ENCODE results near the gene PCGF1.

The PCGF1 gene

DNA sequence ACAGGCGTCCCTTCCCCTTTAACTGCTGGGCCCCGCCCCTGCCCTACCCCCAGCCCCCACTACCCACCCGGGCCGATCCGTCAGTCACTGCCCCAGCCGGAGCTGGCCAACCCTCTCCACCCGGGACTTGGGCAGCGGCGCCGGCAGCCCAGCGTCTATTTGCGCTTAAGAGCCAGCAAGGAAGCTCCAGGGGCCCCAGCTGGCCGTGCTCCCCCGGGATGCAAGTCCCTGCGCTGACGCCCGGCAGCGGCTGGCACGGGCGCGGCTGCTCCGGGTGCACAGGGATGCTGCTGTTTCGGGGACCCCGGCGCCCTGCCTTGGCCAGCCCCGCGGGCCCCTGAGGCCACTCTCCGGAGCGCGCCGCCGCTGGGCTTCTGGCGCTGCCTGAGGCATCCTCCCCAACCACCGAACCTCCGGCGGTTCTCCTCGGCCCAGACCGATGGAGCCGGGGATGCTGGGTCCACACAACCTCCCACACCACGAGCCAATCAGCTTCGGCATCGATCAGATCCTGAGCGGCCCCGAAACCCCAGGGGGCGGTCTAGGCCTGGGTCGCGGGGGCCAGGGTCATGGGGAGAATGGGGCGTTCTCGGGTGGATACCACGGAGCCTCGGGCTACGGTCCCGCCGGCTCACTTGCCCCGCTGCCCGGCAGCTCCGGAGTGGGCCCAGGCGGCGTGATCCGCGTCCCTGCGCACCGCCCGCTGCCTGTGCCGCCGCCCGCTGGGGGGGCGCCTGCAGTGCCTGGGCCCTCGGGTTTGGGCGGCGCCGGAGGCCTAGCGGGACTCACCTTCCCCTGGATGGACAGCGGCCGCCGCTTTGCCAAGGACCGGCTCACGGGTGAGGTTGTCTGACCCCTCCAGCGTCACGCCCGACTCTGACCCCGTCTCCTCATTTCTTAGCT is 7.1 kb upstream of the PCGF1 start, which contains the start of gene TLX2:
TLX2 (plus strand) TSS at position 83 of the 903 bp plus-strand sequence; CDS start at position 440, 357 bp downstream.
- peak in 1 of 2 experiments; percentile 63 for DNase-seq

DNA sequence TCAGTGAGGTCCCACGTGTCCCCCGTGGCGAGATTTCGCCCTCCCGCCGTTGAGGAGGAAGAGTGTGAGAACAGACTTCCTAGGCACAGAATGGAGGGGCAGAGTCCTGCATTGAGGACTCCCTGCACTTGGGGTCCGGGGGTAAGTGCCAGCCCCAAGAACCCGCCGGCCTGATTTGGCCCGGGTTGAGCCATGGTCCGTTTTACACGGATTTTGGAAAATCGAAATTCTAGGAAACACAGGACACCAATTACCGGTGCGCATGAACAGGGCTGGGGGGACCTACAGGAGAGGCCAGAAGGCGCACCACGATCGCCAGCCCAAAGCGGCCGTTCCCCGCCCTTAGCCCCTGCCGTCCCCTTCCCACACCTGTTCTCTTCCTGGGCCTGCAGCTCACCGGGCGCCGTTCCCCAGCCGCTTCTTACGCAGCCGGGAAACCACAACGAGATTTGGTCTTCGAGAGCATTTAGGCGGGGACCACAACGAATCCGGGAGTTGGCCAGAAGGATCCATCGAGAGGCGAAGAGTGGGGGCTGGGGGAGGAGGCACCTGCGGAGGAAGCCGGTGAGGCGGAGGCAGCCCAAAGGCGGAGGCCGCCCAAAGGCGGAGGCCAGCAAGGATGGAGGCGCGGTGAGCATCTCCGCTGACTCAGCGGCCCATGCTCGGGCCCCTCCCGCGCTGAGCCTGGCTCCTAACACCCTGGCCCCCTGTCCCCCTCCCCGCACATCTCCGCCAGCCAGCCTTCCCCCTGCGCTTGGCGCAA is 6.3 kb upstream of the PCGF1 start:
- peak in 1 of 2 experiments; percentile 65 for DNase-seq

DNA sequence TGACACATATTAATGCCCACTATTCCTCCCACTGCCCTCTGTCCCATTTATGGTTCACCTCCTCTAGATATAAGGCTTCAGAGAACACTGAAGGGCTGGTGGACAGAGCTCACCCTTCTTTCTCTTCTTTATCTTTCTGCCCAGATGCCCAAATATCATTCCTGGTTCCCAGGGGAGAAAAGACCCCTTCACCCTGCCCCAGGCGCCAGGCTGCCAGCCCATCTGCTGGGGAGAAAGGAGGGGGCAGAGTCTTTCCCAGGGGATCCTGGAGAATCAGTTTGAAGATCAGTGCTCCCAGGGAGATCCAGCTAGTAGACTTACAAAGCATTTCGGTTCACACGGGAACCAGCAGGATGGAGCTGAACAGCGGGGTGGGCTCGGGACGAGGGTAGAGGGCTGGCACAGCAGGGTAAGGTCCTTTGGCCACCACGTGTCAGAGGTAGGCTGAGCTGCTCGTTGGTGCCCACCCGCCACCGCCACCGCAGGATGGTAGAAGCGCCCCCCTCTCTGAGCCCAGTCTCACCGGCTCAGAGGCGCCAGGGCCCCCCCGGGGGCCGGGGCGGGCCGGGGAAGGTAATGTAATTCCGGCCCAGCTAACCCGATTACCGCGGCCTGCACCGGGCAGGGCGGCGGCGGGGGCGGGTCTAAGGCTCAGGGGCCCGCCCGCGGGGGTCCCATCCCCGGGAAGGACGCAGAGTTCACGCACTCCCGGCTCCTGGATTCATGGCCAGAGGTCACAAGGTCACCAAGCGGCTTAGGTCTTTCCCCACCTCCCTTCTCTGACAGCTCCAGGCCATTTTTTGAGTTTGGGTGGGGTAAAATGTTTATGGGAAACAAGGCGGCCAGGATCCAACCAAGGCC is 5.5 kb upstream of the PCGF1 start:
- DNase-seq, result no peak

DNA sequence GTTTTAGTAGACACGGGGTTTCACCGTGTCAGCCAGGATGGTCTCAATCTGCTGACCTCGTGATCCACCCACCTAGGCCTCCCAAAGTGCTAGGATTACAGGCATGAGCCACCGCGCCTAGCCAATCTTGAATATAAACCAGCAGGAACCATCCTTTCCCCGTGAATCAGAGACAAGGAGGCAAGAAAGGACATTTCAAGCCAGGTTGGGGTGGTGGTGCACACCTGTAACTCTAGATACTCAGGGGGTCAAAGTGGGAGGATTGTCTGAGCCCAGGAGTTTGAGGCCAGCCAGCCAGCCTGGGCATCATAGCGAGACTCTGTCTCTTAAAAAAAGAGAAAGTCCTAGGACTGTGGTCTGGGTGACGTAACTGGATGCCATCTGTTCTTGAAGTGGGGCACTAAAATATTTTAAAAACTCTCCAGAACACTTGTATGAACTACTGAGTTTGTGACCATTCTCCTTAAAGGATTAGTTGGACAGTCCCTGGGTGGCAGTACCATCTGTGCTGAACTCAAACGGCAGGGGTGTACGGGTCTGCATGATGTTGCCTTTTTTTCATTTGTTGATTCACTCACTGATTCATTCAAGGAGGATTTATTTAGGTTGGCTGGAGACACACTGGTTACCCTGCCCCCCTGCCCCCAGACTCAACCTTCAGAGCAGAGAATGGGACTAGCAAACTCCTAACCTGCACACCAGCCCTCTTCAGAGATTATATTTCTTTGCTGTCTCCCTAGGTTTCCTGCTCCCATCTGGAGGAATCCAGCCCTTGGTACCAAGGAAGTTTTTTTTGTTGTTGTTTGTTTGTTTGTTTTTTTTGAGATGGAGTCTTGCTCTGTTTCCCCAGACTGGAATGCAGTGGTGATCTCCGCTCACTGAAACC is 3.9 kb upstream of the PCGF1 start:
- no peak for DNase-seq

DNA sequence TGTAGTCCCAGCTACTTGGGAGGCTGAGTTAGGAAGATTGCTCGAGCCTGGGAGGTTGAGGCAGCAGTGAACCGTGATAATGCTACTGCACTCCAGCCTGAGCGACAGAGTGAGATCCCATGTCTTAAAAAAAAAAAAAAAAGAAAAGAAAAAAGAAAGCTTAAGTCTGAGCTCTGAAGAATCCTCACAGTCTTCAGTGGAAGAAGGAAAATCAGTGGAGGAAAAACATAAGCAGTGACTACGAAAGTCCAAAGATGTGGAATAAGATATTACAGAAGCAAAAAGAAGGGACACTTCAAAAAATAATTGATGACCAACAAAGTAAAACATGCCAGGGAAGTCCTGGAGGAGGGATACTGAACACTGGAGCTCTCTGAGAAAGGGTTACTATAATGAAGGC is 2.8 kb upstream of the PCGF1 start:
- no peak for DNase-seq

DNA sequence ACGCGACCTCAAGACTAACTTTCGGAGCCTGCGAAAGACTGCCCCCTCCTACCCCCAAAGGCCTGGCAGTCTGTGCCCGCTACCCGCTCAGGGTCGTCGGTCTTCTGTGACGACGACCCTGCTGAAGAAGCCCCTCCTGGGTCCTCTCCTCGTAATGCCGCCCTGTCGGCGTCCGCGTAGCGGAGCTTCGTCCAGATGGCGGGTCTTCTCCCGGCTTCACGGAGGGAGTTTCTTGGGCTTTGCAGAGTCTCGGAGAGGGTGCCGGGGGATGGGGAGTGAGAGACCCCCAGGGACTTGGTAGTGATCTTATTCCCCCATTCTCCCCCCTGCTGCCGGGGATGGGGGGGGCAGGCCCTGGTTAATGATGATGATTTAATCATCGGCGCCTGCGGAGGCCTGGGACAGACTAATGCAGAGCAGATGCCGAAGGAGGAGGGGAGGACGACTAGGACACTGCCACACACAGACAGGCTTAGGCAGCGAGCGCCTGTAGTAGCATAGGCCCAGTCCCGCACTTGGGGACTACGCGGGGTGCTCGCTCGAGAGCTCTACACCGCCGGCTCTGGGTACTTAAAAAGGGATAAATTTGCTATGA is 528 bp upstream of the PCGF1 start:
- DNase-seq, result peak; percentile 17 to 57

DNA sequence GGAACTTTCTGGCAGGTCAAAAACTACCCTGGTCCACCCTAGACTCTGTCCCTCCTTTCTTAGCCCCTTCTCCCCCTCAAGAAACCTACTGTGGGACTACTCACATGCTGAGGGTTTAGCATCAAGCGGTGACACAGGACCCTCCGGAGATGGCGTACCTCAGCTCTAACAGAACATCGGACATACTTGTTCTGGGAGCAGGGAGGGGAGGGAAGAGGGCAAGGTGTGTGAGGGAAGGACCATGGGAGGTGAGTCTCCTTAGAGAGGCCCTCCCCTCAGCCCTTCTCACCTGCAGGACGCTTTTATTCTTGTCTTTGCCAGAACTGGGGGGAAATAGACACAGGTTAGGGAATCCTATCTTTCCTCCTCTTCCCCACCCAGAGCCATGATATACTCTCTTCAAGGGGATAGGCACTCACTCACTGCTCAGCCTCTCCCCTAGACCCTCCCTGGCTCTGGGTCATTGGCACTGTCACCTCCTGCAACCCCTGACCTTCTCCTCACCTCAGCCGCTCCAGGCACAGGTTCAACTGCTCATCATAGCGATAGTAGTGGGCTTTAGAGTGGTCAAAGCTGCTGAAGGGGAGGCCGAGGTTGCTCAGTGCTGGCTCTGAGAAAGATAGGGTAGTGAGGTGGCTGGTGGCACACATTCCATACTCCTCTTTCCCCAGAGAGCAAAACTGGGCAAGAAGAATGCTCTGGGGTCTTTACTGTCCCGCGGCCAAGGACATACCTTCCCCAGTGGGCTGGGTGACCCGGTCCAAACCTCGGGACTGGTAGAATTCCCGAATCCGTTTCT is 1.8 kb downstream of the PCGF1 start:
- no peak for DNase-seq

DNA sequence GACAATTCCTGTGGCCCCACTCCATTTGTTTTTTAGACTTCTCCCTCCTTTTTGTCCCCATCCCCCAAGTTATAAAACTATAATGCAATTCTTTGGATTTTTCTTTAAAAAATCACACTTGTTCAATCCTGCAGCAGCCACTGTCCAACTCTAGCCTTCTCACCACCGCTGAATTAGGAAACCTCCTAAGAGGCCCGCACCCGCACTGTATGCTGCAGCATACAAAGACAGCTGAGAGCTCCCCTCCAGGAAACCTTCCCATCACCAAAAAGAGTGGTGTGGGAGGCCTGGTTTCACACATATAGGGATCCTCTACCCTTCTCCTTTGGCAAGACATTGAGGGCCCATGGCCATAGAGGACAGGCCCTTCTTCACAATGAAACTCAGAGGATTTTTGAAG is 2.9 kb downstream of the PCGF1 start:
- DNase-seq, result no peak

DNA sequence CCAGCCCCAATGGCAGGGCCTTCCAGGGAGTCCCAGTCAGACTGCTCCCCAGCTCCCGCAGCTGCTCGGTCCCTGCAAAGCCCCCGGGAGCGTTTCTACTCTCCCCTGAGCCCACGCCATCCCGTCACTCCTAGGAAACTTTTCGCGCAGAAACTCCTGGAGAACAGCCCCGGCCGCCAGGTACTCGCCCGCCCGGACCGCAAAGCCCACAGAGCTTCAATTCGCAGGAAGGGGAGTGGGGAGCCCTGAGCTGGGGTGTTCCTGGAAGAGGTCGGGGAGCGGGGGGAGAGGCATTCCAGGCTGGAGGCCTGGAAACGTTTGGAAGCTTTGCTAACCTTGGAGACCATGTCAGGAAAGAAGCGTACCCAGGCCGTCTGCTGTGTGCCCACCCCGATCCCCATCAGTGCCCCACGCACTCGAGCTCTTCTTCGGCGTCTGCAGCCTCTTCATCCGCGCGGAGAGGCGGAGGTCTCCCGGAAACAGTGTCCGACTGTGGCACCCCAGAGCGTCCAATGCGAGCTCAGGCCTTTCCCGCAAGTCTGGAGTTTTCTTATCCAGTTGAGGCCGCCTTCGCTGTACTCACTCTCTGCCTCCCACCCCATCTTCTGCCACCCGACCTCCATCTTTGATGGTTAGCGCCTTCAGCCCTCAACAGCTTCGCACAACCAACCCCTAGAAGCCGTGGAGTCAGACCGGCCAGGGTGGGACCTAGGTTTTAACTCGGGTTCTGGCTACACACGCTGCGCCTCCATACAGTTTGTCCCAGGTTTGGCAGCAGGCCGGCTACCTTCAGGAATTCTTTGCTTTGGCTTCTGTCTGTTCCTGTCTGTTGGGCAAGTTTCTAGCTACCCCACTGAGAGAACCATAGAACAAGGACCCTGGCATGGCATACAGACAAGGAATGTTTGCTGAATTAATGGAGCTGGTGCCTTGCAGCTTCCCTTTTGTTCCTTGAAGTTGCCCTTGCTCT is 3.7 kb downstream of the PCGF1 start:
- no peak for DNase-seq

DNA sequence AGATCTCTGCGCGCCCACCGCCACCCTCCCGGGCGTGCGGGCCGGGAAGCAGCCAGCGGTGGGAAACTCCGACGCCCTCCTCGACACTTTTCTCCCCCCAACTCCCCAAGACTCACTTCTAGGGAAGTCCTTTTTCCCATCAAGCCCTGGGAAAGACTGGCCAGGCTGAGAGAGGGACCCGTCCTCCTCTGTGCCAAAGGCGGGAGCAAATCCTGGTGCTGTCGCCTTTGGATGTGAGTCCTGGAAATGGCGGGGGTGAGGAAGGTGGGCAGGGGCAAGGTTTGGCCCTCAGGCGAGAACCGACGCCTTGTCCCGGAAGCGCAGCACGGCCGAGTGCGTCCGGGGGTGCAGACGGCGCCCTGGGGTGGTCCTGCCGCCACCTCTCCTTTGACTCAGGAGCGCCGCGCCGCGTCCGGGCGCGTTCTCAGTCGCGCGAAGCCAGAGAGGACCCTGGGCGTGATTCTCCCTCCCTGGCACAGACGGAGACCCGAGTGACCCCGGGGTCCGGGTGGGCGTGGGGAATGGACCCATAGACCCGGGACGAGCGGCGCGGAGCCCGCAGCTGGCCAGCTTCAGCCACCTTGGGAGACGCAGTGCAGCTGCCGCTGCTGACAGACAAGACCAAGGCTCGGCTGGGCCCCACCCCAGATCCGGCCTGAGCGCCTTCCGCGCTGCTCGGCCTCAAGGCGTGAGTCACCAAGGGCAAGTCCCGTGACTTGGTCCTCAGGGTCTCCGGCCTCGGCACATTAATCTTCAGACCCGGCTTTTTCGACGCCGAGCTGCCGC is 4.6 kb downstream of the PCGF1 start:
- peak in 1 of 2 experiments; percentile 45 for DNase-seq

DNA sequence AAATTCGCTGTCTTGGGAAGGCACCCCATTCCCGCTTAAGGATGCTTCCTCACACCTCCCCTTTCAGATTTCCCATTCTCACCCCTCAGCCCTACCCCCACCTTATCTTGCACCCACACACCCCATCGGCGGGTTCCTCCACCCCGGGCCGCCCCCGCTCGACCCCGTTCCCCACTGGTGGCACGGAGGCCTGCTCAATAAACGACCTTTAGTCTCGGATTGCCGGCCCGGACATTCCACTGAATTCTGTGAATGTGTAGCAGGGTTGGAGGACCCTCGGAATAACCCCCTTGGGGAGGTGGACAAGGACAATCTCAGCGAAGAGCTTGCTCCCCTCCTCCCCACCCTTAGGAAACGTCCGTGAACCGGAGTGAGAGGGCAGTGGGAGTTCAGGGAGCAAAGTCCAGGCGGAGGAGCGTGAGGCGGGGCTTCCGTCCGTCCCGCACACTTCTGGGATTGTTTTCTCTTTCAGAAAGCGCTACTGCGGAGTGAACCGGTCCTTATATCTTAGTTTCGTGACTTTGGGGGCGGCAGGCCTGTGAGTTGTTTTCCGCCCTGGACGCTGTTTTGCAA is 5.3 kb downstream of the PCGF1 start:
- peak in 1 of 2 experiments; percentile 20 for DNase-seq

DNA sequence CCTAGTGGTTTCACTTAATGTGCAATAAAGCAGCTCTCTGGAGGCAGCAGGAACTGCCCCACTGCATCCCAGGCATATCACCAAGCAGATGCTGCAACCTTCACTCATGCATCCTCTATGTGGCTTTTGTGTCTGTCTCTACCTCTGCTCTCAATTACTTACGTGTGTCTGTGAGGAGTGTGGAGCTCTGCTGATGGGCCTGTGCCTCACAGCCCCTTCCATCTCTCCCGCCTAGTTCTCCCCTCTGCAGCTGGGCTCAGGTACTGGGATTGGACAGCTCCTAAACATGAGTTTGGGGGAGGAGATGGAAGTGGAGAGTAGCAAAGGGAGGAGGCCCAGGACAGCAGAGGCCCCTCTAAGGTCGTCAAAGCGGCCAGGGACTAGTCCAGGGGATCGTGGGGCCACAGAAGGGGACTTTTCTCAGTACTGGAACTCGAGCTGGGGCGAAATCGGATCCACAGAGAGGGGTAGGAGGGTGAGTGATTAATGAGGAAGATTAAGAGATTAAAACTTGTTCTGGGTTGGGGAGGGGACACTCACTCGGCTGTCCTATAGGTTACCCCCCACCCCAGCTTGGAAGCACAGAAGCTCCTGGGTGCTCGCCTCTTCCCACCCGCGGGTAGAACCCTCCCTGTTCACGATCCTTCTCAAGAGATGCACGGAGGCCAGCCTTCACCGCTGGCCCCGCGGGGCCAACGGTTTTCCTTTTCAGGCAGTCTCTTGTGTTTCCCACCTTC is 6.0 kb downstream of the PCGF1 start:
- DNase-seq, result no peak

DNA sequence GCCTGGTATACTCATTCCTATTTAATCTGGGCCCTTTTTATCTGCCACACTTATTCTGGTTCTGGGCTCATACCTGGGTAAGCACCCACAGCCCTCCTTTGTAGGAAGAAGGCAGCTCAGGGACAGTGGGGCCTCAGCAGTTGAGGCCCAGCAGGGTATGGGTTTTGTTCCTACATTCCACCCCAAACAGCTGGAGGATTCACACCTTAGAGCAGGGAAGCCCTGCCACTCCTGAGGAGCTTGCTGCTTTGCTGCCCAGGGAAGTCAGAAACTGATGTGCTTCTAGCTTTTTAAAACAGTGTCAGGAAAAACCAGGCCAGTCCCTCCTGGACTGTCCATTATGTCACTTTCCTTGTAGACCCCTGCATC is 6.9 kb downstream of the PCGF1 start:
- no peak for DNase-seq

DNA sequence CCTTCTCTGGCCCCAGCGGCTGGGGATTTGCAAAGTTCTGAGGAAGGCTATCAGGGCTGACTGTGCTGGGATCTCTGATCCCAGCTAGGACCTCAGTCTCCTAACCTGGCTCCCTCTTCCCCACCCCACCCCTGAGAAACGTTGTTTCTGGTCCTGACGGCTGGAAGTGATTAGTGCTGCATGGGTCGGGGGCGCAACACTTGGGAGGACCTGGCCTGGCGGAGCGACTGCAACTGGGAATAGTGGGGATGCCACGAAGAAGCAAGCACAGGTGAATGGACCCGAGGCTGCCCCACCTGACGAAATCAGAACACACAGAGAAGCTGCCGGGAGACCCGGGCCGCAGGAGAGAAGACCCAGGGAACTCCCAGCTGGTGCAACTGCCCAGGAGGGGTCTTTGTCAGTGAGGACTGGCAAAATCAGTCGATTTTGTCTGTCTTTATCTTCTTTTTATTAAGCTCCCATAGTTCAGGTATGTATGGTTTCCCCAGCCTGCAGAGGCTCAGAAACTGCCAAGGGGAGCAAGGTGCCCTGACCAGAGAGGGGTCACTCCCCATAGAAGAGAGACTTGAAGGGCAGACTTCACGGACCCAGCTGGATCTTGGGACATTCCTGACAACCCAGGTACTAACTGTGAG is 7.4 kb downstream of the PCGF1 start:
- DNase-seq, result no peak

DNA sequence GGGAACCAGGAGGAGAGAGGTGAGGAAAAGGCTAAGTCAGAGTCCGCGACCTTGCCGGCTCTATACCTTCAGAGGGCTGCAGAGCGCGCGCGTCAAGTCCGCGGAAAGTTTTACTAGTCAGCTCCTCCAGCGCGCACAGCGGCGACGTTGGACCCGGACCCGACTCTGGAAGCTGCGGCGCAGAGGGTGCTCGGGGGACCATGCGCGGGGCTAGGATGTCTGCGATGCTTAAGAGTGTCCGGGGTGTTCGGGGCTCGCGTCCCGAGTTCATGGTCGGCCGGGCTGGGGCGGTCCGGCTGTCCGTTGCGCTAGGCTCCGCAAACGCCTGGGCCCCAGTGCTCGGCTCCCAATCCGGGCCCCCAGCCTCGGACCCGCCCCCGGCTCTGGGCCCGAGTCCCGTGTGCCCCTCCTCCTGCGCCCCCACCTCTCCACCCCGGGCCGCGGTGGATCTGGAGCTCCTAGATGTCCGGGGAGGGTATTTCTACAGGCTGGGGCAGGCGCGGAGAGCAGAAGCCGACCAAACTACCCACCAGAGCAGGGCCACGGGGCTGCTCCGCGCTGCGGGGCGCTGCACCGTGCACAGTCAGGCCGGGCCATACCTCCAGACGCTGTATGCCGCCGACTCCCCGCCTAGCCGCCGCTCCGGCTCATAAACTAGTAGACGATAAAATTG is 8.1 kb downstream of the PCGF1 start, which contains the start of gene LBX2:
LBX2 (minus strand) TSS at position 337 of the 673 bp plus-strand sequence; CDS start at position 271, 66 bp downstream.
- DNase-seq, result peak in 1 of 2 experiments; percentile 48

Data from NCI-H526 (cell line).